Inferior parietal cortex (tissue), 1 donor: ENCODE data around the gene CTNNA2.

Experiments
- DNase-seq: peaks from one replicate; pipeline ENCODE4 v3.0.0-alpha.2; 2016; ENCODE audit errors: extremely low spot score

CTNNA2 gene

DNA sequence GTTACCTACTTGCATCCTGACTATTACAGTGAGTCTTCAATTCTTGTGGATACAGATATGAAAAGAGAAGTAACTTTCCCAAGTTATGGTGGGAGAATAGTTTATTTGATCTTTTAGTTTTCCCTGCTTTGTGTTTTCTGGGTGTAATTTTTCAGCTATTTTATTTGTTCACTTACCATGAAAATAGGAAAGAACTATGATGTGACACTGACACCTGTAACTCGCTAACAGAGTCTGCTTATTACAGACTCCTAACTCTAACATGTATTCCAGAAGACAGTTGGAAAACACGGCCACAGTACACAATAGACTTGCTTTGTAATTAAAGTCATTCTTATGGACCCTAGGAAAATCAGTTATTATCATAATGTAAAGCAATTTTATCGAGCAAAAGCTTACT lies 468.5 kb downstream of the CTNNA2 start:
- peak; percentile 39 for DNase-seq

DNA sequence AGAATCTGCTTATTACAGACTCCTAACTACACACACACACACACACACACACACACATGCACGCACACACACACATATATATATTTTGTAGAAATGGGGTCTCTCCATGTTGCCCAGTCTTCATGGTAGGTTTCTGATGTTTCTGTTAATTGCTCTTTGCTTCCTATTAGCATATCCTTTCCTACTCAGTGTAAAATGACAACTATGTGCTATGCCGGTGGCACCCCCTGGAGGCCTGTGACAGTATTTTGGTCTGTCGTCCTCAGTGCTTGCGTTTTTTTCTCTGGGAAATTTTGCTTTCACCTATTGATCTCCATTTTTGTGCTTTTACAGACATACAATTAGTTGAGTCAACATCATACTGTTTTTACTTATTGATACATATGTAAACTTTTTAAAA lies 469.6 kb downstream of the CTNNA2 start:
- DNase-seq: peak; percentile 67

DNA sequence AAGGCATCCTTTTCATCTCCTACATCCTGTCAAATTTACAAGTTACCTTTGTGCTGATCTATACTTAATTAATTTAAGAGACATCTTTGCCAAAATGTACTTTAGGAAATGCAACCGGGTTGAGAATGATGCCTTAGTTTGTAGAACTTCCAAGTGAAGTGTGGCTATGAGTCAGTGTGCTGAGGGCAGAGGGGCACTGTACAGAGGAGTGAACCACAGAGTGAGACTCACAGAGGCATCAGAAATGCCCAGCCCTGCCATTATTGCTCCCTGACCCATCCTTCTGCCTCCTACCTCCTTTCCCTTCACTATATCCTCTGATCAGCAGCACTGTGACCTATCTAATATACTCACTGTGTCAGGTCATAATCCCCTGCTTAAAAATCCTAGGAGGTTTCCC lies 471.6 kb downstream of the CTNNA2 start:
- no peak for DNase-seq

GRCh38 chr2:79985145-79985544 lies 472.3 kb downstream of the CTNNA2 start:
- DNase-seq: no peak

GRCh38 chr2:79985571-79985970 lies 472.7 kb downstream of the CTNNA2 start:
- DNase-seq: no peak

DNA sequence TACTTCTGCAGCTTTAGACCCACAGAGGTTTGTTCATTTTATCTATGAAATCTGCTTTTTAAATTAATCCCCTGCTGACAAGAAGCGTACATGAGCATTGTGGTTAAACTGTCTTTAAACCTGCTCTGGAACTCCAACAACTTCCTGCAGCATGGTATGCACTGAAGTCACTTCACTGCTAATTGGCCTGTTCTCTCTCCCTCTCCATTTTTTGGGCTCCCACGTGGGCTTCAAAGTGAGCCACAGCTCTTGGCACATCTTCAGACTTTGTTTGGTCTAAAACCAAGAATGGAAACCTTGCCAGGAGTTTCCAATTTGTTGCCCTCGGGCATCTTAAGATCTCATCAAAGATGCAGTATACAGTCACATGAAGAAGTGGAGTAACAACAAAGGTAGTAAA lies 480.3 kb downstream of the CTNNA2 start:
- no peak for DNase-seq

DNA sequence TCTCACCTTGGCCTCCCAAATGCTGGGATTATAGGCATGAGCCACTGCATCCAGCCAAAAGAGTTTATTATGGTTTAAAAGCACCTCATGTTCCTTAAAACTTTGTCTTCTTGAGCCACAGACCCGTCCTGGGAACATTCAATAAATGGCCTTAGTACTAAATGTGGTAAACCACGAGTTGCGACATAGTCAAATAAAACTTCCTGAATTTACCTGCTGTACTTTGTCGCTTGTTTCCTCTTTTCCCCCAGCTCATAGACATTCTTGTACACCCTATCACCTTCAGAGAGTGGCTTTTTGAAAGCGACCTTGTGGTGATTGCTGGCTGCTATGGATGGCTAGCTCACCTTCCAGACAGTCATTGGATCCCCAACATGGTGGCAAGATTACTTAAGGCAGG lies 481.3 kb downstream of the CTNNA2 start:
- DNase-seq: no peak

- no peak for DNase-seq
Measured at GRCh38 chr2:79994965-79995364, 482.1 kb downstream of the CTNNA2 start.

- no peak for DNase-seq
Measured at GRCh38 chr2:79996709-79997108, 483.9 kb downstream of the CTNNA2 start.

GRCh38 chr2:80001701-80002101 lies 488.9 kb downstream of the CTNNA2 start:
- no peak for DNase-seq

DNA sequence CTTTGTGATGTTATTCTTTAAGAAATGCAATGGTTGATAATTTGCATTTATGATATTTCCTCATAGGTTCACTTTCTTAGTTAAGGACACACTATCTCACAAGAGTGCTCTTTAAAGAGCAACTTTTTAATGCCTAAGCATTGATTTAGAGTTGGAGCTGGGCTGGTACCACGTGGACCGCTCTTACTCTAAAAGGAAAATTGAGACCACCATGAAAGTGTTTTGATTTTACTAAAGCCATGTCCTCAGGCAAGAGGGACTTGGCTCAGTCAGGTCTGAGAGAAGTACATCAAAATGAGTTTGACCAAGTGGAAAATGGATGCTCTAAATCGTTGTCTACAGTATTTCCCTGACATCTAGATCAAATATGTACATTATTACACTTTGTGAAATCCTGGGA lies 489.3 kb downstream of the CTNNA2 start:
- no peak for DNase-seq

GRCh38 chr2:80002568-80003157 lies 489.8 kb downstream of the CTNNA2 start:
- no peak for DNase-seq

DNA sequence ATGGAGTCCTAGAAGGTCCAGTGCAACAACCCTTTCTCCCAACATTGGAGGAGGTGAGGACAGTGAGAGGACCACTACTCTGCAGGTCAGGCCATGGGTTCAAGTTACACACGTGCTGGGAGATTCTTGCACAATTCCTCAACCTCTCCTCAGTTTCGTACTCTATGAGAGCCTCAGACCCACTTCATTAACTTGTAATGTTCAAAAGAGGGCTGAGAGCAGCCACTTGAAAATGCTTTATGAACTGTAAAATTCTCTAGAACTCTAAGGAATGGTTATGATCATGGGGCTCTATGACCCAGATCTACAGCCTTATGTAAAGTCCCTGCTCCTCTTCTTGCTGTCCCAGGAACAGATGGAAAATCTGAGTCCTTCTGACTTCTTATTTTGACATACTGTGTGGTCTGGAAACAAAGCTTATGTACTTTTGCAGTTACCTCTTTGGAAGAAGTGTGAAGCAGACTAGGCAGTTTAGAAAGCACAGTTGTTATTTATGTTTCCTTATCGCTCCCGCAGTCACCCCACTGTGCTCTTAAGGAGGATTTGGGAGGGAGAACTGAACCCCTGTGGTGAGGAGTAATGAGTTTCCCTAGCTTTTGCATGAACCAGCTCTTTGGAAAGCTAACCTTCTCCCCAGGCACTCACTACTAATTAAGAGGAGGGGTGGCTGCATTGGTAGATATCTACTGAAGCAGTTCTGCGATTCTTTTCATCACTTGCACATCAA lies 495.1 kb downstream of the CTNNA2 start:
- no peak for DNase-seq

DNA sequence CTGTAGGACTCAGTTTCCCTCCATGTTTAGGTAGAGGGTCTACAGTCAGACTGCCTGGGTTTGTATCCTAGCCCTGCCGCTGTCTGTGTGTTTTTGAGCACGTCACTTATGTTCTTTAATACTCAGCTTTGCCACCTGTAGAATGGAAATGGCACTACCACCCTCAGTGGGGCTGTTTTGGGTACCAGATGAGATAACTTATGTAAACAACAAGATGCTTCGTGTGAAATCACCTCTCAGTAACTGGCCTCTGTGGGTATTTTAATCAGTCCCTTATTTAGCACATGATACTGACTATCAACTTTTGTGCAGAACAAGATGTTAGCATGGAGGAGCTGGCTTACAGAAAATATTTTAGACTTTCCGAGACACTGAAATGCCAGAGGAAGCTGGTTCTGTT lies 495.7 kb downstream of the CTNNA2 start:
- DNase-seq: no peak

- no peak for DNase-seq
Measured at GRCh38 chr2:80009211-80009610, 496.4 kb downstream of the CTNNA2 start.

DNA sequence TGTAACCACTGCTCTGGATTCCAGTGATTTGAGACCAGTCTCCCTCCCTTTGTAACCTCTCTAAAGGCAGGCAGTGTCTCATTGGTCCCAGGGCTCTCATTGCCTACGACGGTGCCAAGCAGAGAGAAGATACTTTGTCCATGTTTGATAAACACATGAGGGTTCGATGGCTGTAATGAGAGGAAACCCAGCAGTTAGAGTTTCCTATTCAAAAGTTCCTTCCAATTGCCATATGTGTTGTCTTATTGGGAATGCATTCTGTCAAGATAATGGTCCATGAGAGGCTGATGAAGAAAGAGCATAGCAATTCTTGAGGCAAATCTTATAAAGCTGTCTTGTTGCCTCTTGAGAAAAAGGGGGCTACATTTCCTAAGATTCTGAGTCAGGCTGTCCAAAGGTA lies 499.2 kb downstream of the CTNNA2 start:
- DNase-seq: no peak

DNA sequence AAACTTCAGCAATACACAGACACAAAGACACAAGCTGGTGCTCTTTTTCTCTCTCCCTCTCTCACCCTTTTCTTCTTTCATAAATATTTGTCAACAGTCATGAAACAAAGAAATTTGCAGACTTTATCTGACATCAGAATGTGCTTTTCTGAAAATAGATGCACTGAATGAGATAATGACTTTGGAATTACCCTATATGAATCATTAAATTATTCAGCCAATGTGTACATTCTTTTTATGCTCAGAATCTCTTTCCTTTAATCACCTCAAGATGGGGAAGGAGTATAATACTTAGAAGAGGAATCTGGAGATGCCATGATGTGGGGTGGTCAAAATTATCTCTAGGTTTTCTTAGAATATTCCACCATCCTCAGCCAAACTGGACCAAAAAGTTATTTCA lies 501.8 kb downstream of the CTNNA2 start:
- DNase-seq: no peak

- no peak for DNase-seq
Measured at GRCh38 chr2:80016171-80016570, 503.3 kb downstream of the CTNNA2 start.

DNA sequence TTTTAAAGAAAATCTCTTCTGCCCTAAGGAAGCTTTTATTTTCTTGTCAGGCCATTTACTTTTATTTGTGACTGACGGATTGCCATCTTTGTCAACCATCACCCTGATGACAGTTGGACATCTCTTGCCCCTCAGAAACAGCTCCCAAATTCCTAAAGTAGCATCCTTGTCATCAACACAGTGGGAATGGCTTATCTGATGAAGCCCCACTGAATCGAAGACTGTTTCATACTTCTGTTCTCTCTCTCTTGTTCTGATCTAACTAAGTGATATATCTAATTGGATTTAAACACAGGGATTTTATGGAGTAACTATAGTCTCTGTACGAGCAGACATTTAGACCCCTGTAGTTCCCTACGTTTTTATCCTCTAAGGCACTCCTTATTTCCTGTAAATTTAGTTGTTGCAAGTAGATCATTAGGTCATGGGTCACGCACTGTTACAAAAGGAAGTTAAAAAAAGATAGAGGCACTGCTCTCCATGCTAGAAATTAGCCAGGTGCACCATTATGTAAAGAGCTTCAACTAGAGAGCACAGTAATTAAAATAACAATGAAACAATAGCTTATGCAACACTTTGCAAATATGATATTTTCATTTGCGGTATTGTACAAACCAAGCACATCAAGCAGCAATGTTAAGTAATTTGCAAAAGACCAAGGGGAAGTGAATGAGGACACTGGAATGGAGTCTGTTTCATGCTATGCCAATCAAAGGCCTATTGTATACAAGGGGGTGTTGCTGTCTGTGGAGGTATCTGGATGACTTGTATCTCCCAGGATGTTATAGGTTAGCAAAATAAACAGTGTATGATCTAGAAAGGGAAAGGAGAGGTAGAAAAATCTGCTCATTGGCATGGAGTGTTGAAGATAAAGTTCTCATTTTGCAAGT lies 507.0 kb downstream of the CTNNA2 start:
- no peak for DNase-seq

- no peak for DNase-seq
Measured at GRCh38 chr2:80022018-80022417, 509.2 kb downstream of the CTNNA2 start.

DNA sequence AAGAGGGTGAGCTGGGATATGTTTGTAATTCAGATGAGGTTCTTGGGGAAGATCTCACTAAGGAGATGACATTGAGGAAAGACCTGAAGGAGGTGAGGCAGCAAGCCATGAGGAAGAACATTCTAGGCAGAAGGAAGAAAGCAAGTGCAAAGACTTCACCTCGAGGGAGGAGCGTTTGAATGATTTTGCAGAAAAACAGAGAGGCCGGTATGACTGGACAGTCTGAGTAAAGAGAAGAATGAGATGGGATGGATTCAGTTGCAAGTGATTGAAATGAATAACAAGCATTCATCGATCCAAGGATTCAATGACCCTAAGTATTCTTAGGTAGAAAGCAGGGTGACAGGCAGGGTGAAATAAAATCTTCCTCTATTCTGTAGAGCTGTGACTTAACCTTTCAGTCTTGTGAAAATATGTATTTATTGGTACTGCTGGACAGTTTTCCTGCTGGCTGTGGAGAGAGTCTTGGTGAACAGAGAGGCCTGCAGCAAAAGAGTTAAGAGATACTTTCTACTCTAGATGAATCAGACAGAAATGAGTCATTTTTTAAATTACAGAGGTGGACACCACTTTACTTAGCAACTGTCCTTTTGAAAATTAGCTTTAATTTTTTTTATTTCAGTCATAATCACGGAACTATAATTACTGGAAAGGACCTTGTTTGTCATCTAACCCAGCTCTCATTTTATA lies 513.3 kb downstream of the CTNNA2 start:
- no peak for DNase-seq

GRCh38 chr2:80028051-80028450 lies 515.2 kb downstream of the CTNNA2 start:
- no peak for DNase-seq
